Anterior cingulate cortex (tissue), 58 donors: Measurements from ENCODE around the gene HBA1.
"Not testable (repeated sequence)": the region's sequence is repeated elsewhere in the genome, so short reads cannot be mapped to it uniquely, and the experiment has no call there.

Experiments
- DNase-seq, 58 donors: peaks; one replicate each; lab custom pipeline; 2025; lab: John Stamatoyannopoulos, UW

HBA1 gene

DNA sequence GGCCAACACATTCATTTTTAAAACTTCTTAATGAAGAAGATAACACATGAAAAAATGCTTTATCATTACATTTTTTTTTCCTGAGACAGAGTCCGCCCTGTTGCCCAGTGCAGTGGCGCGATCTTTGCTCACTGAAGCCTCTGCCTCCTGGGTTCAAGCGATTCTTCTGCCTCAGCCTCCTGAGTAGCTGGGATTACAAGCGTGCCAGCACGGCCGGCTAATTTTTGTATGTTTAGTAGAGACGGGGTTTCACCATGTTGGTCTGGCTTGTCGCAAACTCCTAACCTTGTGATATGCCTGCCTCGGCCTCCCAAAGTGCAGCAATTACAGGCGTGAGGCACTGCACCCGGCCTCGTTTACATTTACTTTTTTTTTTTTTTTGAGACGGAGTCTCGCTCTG, 17.0 kb downstream of the HBA1 start:
- DNase-seq, result no peak

DNA sequence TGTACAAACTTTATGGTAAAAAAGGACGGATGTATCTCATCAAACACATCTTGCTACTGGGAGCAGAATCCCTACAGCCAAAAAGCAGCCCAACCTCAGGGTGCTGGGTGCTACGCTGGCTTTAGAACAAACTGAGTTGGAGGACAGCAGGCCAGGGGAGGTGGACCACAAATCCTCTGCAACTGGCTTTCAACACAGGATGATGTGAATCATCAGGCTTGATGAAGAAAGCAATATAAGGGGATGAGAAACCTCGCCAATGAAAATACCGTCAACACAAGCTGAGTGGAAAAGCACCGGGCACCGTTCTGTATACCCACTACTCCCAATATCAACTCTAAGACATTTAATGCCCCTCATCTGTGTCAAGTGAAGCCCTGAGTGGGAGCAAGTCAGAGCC, 18.0 kb downstream of the HBA1 start:
- DNase-seq, result no peak

- no peak for DNase-seq
Measured at GRCh38 chr16:200388-200787, 23.9 kb downstream of the HBA1 start.

- no peak for DNase-seq
Measured at GRCh38 chr16:203246-203645, 26.8 kb downstream of the HBA1 start.

GRCh38 chr16:204046-204445, 27.6 kb downstream of the HBA1 start:
- not testable (repeated sequence) for DNase-seq

- not testable (repeated sequence) for DNase-seq
Measured at GRCh38 chr16:209359-209758, 32.9 kb downstream of the HBA1 start.

GRCh38 chr16:211631-212180, 35.2 kb downstream of the HBA1 start:
- not testable (repeated sequence) for DNase-seq

DNA sequence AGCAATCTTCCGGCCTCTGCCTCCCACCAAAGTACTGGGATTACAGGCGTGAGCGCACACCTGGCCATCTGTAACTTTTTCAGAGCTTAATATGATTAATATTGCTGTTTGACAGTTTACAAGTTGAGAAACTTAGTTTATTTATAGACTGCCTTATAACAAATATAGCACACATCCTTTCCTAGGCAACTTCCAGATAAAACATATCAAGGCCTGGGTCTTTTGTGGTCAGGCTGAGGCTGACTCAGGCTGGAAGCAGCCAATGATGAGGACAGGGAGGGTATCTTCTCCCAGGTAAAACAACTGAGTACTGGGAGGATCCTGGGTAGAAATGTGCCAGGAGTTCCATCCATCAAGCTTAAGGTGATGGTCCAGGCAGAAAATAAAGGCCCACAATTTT, 36.5 kb downstream of the HBA1 start:
- DNase-seq, result no peak

DNA sequence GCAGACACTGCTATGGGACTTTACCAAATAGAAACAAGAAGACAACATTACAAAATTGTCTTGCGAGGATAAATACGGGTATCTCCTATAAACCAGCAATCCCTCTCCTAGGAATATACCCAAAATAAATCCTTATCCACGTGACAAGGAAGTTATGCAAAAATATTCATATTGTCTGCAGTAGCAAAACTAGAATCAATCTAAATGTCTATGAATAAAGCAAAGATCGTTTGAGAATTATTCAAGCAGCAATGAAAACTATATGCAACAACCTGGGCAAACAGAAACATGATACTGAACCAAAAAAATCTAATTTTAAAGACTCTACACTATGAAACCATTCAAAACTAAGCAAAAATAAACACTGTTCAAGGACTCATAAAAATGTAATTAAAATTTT, 43.5 kb downstream of the HBA1 start:
- no peak for DNase-seq
